HTERT RPE-1 (cell line): Measurements from ENCODE around the gene ASIC2.
"Not testable (repeated sequence)": the region's sequence is repeated elsewhere in the genome, so short reads cannot be mapped to it uniquely, and the experiment has no call there.

Experiments
- in situ Hi-C: fragments of 300-500 bp; cut with MboI; formaldehyde crosslinking; loops from 4 replicates; pipeline ENCODE4 v1.14.3; 2020; ENCODE audit warnings: low sequenced_read_pairs

ASIC2 gene

DNA sequence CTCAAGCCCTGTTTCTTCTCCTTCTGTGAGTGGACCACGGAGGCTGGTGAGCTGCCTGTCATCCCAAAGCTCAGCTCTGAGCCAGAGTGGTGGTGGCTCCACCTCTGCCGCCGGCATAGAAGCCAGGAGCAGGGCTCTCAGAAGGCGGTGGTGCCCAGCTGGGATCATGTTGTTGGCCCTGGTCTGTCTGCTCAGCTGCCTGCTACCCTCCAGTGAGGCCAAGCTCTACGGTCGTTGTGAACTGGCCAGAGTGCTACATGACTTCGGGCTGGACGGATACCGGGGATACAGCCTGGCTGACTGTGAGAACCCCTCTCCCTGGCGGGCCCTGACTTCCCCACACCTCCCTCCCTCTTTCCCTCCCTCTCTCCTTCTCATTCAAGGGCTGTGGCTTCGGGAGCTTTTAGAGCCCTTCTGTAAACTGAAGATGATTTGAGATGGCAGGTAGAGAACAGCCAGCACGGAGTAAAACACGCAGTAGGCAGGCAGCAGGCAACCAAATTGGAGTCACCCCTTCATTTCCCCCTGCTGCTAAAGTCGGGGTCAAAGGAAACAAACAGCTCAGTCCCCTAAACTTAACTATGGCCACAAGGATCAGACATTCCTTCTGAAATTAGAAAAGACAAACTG, 297.6 kb downstream of the ASIC2 start:
- in situ Hi-C loops = no loop called here

DNA sequence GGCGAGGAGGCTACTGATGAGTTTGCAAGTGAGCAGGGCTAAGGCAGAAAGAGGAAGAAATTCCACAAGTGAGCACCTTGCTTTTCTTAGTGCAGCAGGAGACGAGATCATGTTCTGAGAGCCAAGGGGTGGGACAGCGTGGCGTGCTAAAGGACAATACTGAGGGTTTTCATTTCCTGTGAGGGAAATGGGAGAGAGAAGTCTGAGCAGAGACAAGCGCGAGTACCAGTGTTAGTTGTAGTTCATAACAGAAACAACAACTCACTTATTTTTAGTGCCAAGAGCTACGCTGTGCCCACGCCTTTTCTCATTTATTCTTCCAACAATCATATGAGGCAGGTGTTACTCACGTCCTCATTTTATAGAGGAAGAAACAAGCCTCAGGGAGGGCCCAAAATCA, 299.1 kb downstream of the ASIC2 start:
- in situ Hi-C loops = no loop called here

DNA sequence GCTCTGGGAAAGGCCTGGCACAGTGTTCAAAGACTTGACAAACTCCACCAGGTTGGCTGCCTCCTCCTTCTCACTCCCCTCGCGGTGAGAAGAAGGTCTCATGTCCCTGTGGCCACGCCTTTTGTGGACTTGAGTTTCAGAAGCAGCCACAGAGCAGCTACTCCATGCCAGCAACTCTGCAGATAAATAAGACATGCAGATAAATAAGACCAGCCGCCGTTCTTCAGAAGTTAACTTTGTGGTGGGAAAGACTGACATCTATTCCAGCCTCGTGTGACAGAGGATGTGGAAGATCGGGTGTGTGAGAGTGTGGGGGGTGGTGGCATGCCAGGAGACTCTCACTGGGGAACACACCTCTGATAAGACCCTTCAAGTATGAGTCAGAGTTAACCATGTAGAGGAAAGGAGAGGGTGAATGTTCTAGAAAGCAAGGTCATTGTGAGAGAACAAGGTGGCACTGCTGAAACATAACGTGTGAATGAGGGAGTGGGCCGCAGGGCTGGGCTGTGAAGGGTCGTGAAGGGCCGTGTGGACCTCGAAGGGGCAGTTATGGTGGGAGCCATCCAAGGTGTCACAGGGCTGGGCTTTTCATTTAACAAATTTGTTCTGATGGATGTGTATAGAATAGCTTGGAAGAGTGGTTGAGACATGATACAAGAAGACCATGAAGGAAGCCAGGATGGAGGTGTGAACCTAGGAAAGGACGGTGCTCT, 300.6 kb downstream of the ASIC2 start:
- in situ Hi-C loops = no loop called here

- in situ Hi-C loops = no loop called here
Measured at GRCh38 chr17:32988481-32989101, 304.5 kb downstream of the ASIC2 start.

DNA sequence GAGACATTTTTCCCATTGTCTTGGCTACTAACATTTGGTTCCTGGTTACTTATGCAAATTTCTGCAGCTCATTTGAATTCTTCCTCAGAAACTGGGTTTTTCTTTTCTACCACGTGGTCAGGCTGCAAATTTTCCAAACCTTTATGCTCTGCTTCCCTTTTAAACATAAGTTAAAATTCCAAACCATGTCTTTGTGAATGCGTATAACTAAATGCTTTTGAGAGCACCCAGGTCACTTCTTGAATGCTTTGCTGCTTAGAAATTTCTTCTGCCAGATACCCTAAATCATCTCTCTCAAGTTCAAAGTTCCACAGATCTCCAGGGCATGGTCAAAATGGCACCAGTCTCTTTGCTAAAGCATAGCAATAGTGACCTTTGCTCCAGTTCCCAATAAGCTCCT, 305.2 kb downstream of the ASIC2 start:
- in situ Hi-C loops = not testable (repeated sequence)

DNA sequence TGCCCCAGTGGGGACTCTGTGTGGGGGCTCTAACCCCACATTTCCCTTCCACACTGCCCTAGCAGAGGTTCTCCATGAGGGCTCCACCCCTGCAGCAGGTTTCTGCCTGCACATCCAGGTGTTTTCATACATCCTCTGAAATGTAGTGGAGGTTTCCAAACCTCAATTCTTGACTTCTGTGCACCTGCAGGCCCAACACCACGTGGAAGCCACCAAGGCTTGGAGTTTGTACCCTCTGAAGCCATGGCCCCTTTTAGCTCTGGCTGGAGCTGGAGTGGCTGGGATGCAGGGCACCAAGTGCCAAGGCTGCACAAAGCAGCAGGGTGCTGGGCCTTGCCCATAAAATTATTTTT, 305.7 kb downstream of the ASIC2 start:
- in situ Hi-C loops = not testable (repeated sequence)

DNA sequence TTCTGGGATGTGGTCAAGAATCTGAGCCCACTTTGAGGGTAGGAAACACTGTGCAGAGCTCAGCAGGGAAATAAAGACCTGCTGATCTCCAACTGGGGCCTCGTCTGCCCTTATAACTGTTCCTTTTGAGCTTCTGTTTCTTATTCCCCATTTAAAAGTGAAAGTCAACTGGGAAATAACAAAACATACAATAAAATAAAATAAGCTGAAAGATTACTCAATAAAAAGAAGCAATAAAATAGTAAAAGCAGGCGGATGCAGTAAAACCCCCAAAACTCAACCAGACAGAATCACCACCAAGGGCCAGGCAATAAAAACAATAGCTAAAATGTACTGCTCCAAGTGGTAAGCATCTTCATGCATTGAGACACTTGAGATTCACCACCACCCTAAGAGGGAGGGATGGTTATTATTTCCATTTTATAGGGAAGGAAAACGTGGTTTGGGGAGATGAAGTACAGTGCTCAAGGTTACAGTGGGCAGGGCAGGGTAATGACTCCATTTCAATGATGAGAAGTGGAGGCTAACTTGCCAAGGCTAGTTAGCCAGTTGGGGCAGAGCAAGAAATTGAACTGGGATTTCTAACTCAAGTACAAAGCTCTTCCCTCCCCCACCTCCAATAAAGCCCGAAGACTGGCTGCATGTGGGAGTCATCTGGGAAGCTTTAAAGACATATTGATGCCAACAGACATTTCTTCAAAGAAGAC, 307.9 kb downstream of the ASIC2 start:
- in situ Hi-C loops = no loop called here

DNA sequence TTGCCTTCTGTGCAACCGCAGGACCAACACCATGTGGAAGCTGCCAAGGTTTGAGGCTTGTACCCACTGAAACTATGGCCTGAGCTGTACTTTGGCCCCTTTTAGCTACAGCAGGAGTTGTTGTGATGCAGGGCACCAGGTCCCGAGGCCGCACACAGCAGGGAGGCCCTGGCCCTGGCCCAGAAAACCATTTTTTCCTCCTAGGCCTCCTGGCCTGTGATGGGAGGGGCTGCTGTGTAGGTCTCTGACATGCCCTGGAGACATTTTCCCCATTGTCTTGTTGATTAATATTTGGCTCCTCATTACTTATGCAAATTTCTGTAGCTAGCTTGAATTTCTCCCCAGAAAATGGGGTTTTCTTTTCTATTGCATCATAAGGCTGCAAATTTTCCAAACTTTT, 311.5 kb downstream of the ASIC2 start:
- in situ Hi-C loops = not testable (repeated sequence)

DNA sequence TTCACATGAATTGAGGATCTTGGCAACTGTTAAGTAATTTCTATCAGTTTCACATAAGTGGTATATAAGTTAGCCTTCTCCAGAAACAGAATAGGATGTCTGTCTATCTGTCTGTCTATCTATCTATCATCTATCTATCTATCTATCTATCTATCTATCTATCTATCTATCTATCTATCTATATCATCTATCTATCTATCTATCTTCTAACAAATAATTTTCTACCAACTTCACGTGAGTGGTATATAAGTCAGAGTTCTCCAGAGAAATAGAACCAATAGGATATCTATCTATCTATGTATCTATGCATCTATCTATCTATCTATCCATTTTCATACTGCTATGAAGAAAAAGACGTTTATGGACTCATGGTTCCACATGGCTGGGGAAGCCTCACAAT, 312.9 kb downstream of the ASIC2 start:
- in situ Hi-C loops = no loop called here

GRCh38 chr17:32976605-32977004, 316.5 kb downstream of the ASIC2 start:
- in situ Hi-C loops = no loop called here

- in situ Hi-C loops = no loop called here
Measured at GRCh38 chr17:32976131-32976530, 317.0 kb downstream of the ASIC2 start.

- in situ Hi-C loops = no loop called here
Measured at GRCh38 chr17:32971171-32971570, 321.9 kb downstream of the ASIC2 start.

GRCh38 chr17:32970281-32970680, 322.8 kb downstream of the ASIC2 start:
- in situ Hi-C loops = no loop called here

DNA sequence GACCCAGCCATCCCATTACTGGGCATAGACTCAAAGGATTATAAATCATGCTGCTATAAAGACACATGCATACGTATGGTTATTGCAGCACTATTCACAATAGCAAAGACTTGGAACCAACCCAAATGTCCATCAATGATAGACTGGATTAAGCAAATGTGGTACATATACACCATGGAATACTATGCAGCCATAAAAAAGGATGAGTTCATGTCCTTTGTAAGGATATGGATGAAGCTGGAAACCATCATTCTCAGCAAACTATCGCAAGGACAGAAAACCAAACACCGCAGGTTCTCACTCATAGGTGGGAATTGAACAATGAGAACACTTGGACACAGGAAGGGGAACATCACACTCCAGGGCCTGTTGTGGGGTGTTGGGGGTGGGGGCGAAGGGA, 323.9 kb downstream of the ASIC2 start:
- in situ Hi-C loops = not testable (repeated sequence)

GRCh38 chr17:32964541-32964940, 328.6 kb downstream of the ASIC2 start:
- in situ Hi-C loops = no loop called here
